IPS-18a (cell line): ENCODE results near the gene PRKN.
"Not testable (repeated sequence)": the region's sequence is repeated elsewhere in the genome, so short reads cannot be mapped to it uniquely, and the experiment has no call there.

Experiments
- H3K27ac ChIP-seq: one replicate; pipeline ENCODE4 v1.5.1; 2013; ENCODE audit warnings: low read length
- H3K27me3 ChIP-seq: one replicate; pipeline ENCODE4 v1.6.1; 2013; ENCODE audit warnings: mild to moderate bottlenecking, low read length; ENCODE audit not compliant: control insufficient read depth, insufficient read depth
- H3K36me3 ChIP-seq: one replicate; pipeline ENCODE4 v1.6.1; 2013; ENCODE audit warnings: low read depth, low read length; ENCODE audit not compliant: control insufficient read depth
- H3K4me1 ChIP-seq: one replicate; pipeline ENCODE4 v1.6.1; 2013; ENCODE audit warnings: low read depth, low read length; ENCODE audit not compliant: control insufficient read depth
- H3K4me3 ChIP-seq: one replicate; pipeline ENCODE4 v1.5.1; 2013; ENCODE audit warnings: low read length
- H3K9ac ChIP-seq: one replicate; pipeline ENCODE4 v1.6.1; 2013; ENCODE audit warnings: mild to moderate bottlenecking, low read length, moderate library complexity
- H3K9me3 ChIP-seq: one replicate; pipeline ENCODE4 v1.6.1; 2013; ENCODE audit warnings: low read depth, low read length; ENCODE audit not compliant: control insufficient read depth

The PRKN gene

DNA sequence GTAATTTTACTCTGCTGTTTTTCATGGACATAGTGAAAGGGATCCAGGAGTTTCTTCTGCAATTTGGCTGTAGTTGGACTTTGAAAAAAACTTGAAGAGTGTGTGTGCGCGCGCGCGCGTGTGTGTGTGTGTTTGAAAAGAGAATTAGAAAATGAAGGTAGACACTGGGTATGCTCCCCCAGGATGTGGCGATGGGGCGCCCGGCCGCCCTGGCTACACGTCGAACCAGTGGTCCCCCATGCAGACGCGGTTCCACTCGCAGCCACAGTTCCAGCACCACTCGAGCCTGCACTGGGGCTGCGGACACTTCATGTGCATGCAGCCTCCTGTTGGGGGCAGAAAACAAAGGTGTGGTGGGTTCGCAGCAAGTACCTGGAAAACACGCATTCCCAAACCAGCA is 1377.7 kb downstream of the PRKN start:
- no peak overlapping the region for H3K27ac ChIP-seq
- no peaks in the 10 kb centered on the region for H3K27me3 ChIP-seq
- peaks cover 4% of the 10 kb centered on the region for H3K4me1 ChIP-seq
- no peak overlapping the region for H3K4me3 ChIP-seq
- H3K9me3 ChIP-seq, result no peaks in the 10 kb centered on the region
- H3K9ac ChIP-seq, result no peak overlapping the region
- no peaks in the 10 kb centered on the region for H3K36me3 ChIP-seq

DNA sequence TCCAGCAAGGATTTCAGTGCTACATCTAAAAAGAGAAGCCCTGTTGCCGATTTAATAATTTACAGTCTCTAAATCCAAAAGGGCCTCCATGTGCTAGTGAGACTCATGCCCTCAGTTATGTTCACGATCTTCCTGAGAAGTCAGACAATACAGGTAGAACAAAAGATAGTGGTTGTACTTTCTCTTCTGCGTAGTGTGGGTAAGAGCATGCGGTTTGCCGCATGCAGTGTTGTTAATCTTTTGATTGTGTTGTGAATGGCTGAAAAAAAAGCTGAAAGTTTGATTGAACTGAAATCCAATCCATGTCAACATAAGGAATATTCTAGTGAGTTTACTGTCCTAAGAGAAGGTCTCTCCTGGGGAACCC is 1379.0 kb downstream of the PRKN start:
- Histone ChIP-seq H3K36me3 (no peaks in the 10 kb centered on the region), H3K27ac (no peak overlapping the region), H3K4me1 (peaks cover under 1% of the 10 kb centered on the region), H3K27me3 (no peaks in the 10 kb centered on the region), H3K4me3 (no peak overlapping the region), H3K9me3 (no peaks in the 10 kb centered on the region), H3K9ac (no peak overlapping the region)

DNA sequence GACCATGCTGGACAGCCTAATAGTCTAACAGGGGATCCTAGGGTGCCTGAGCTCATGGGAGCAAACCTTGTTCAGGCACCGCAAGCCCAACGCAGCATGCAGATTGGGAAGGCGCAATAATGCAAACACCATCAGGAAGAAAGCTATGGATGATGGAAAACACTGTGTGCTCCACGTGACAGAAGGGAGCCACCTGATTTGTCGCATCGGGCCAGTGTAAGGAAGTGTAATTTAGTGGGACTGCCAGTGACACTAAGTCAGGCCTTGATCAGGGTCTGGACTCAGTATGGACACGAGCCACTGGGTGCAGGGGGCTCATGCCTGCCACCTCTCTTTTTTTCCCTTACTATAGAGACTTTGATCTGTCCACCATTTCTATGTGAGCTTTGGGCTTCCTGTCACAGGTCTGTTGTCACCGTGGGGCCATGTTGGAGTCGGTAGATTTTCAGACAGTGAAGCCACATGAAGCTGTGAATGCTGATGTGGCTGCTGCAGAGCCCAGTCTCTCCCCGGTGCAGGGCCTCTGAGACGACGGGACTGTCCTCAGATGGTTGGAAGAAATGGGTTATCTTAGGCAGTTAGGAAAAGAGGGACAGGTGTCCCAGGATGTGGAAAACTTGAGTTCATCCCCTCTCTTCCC is 1379.5 kb downstream of the PRKN start:
- Histone ChIP-seq H3K27me3 (no peaks in the 10 kb centered on the region), H3K27ac (no peak overlapping the region), H3K9me3 (no peaks in the 10 kb centered on the region), H3K4me3 (no peak overlapping the region), H3K36me3 (no peaks in the 10 kb centered on the region), H3K4me1 (no peaks in the 10 kb centered on the region), H3K9ac (no peak overlapping the region)

DNA sequence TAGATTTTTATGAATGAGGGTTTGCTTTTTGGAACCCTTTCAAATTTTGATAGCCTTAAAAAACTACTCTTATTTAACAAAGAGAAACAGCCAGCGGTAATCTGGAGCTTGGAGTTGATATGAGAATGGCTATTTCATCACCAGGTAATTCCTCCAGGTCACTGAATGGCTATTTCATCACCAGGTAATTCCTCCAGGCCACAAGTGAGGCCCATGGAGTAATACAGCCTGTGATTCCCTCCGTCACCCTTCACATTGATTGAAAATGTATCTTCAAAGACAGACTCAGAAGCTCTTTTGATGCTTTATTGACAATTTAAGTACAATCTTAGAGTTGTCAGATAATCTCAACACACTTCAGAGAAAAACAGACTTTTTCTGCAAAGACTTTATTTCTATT is 1380.4 kb downstream of the PRKN start:
- Histone ChIP-seq H3K27me3 (no peaks in the 10 kb centered on the region), H3K27ac (no peak overlapping the region), H3K36me3 (no peaks in the 10 kb centered on the region), H3K4me3 (no peak overlapping the region), H3K9ac (no peak overlapping the region), H3K4me1 (no peaks in the 10 kb centered on the region), H3K9me3 (no peaks in the 10 kb centered on the region)

DNA sequence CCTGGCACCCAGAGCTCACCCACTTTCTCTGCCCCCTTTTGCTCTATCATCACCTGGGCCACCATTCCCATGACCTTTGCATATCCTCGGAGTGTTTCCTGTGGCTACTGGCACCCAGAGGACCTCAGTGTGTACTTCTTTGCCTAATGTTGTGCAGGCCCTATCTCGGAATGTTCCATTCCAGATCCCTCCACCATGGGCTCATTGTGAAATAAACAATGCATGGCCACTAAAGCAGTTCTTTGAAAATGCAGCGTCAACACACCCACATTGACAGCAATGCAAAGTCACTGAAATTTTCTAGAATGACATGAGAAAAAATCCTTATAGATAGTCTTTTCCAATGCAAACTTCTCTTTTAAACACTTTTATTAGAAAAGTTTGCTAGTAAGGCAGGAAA is 1380.8 kb downstream of the PRKN start:
- no peaks in the 10 kb centered on the region for H3K36me3 ChIP-seq
- no peak overlapping the region for H3K9ac ChIP-seq
- no peaks in the 10 kb centered on the region for H3K9me3 ChIP-seq
- H3K27ac ChIP-seq, result no peak overlapping the region
- H3K4me1 ChIP-seq, result no peaks in the 10 kb centered on the region
- no peak overlapping the region for H3K4me3 ChIP-seq
- H3K27me3 ChIP-seq, result no peaks in the 10 kb centered on the region

DNA sequence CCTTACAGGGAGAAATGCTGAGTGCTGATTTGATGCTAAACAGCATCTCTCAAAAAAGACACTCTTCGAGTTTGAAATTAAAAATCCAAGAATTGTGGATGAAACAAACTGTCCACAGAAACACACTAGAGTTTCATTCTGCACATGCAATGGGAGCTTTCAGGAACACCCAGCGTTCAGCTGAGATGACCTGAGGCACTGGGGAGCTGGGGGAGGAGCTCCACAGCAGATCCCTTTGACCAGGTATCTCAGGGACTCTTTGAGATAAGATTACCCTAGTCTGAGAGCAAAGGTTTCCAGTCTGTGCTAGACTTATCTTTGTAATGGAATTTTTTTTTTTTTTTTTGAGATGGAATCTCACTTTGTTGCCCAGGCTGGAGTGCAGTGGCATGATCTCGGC is 1382.9 kb downstream of the PRKN start:
- Histone ChIP-seq H3K27me3 (no peaks in the 10 kb centered on the region), H3K9ac (no peak overlapping the region), H3K36me3 (no peaks in the 10 kb centered on the region), H3K9me3 (no peaks in the 10 kb centered on the region), H3K27ac (no peak overlapping the region), H3K4me1 (no peaks in the 10 kb centered on the region), H3K4me3 (no peak overlapping the region)

DNA sequence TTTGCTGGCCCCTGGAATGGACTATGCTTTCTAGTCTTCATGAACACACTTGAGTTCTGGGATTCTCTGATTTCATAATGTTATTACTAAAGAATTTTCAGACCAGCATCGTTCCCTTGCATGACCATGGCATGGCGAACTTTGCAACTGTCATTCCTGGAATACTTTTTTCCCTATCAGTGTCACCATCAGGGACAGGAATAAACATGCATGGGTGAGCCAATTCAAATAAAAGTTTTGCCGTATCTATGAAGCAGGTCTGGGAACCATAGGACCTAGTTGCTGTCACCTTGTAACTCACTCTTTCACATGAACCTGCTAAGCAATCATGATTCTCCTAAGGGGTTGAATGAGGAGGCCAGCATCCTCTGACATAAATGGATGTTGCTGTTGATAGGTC is 1385.5 kb downstream of the PRKN start:
- H3K36me3 ChIP-seq, result no peaks in the 10 kb centered on the region
- no peaks in the 10 kb centered on the region for H3K4me1 ChIP-seq
- H3K27me3 ChIP-seq, result no peaks in the 10 kb centered on the region
- H3K27ac ChIP-seq, result no peak overlapping the region
- H3K9ac ChIP-seq, result no peak overlapping the region
- H3K4me3 ChIP-seq, result no peak overlapping the region
- no peaks in the 10 kb centered on the region for H3K9me3 ChIP-seq

DNA sequence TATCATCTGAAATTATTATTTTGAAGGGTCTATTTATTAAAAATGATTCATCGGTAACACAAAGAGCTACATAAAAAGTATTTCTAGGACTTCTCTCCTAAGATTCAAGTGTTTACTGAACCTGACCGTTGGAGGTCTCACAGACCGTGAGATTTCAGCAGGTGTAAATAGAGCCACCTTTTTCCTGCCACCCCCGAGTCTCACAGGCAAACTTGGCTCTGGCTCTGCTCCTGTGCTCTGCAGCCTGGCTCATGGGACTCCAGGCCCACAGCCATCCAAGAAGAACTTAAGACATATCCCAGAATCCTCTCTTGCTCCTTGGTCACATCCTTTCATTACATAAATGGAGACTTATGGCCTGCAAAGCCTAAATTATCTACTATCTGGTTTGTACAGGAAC is 1385.9 kb downstream of the PRKN start:
- no peak overlapping the region for H3K9ac ChIP-seq
- H3K4me1 ChIP-seq, result no peaks in the 10 kb centered on the region
- no peak overlapping the region for H3K27ac ChIP-seq
- H3K9me3 ChIP-seq, result peaks cover 2% of the 10 kb centered on the region
- no peaks in the 10 kb centered on the region for H3K27me3 ChIP-seq
- H3K4me3 ChIP-seq, result no peak overlapping the region
- no peaks in the 10 kb centered on the region for H3K36me3 ChIP-seq

DNA sequence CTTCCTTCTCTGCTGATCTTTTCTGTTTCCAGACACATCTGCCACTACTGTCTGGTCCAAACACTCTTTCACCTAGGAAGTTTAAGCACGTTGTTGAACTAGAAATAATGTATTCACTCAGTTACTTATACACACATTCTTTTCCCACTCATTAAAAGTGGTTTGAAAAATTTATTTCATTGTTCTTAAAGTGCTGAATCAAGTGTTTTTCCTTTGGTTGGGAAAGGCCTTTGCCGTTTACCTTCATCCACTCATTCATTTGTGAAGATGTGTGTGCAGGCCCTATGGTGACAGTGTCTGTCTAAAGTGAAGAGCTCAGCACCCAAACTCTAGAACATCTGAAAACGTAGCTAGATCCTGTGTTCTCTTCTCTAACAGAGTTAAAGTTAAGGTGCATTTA is 1389.6 kb downstream of the PRKN start:
- H3K27ac ChIP-seq, result no peak overlapping the region
- H3K9me3 ChIP-seq, result peaks cover 3% of the 10 kb centered on the region
- no peaks in the 10 kb centered on the region for H3K36me3 ChIP-seq
- no peak overlapping the region for H3K4me3 ChIP-seq
- no peak overlapping the region for H3K9ac ChIP-seq
- H3K4me1 ChIP-seq, result no peaks in the 10 kb centered on the region
- H3K27me3 ChIP-seq, result no peaks in the 10 kb centered on the region

DNA sequence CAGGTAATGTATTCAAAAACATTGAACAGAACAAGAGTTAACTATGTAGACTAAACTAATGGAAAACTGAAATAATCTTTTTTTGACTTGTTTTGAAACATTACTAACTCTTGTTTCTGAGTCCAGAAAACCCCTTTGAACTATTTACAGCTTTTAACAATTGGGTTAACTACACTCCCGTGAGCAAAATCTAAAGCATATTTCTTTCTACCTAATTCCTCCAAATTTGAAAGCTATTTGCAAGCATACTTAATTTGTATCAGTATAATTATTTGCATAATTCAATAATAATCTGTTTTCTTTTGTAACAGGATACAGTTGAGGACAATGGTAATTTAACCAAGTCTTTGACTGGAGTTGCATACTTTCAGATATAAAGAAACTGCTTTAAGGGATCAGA is 1391.1 kb downstream of the PRKN start:
- Histone ChIP-seq H3K9me3 (peaks cover 3% of the 10 kb centered on the region), H3K9ac (no peak overlapping the region), H3K27me3 (no peaks in the 10 kb centered on the region), H3K4me3 (no peak overlapping the region), H3K4me1 (no peaks in the 10 kb centered on the region), H3K36me3 (no peaks in the 10 kb centered on the region), H3K27ac (no peak overlapping the region)

DNA sequence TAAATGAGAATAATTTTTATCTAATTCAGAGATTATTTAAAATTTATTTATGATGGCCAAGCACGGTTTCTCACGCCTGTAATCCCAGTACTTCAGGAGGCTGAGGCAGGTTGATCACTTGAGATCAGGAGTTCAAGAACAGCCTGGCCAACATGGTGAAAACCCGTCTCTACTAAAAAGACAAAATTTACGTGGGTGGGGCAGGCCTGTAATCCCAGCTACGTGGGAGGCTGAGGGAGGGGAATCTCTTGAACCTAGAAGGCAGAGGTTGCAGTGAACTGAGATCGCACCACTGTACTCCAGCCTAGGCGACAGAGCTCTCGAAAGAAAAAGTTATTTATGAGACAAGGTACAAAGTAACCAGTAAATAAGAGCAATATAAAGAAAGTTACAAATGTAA is 1394.2 kb downstream of the PRKN start:
- H3K27me3 ChIP-seq, result no peaks in the 10 kb centered on the region

DNA sequence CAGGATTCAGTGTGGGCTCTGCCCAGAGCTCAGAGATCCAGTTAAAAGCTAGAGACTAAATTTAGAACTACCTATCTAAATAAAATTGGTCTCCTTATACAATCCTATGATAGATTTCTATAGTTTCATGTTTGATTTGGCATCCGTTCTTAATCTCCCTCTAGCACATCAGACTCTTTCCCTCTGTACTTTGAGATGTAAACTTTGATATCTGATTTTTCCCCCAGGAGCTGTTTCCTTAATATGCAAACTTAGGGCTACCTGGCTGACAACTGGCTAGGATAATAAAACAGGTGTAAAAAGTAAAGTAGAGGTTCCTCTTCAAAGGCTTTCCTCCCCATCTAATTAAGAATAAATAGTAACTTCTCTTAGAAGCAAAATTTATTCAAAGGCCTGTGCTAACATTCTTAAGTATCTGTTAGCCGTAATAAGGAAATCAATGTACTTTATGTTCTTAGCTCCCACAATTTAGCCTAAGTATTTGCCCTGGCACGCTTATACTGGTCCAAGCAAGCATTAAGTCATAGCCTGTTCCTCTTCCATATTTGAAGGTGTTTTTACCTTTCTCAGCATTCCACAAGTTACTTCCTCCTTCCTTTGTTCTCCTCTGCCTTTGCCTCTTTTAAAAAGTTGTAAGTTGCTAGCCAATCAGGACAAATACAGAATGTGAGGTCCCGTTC is 1396.0 kb downstream of the PRKN start:
- not testable (repeated sequence) for H3K27me3 ChIP-seq, H3K27ac ChIP-seq, H3K4me3 ChIP-seq, H3K36me3 ChIP-seq, H3K9ac ChIP-seq, H3K4me1 ChIP-seq
- peaks cover 15% of the 10 kb centered on the region for H3K9me3 ChIP-seq

More for the DNA sequence above, 1394.2 kb downstream of the PRKN start:
- H3K9me3 ChIP-seq, result peaks cover 3% of the 10 kb centered on the region
- H3K4me1 ChIP-seq, result peaks cover 6% of the 10 kb centered on the region
- H3K9ac ChIP-seq, result no peak overlapping the region
- H3K4me3 ChIP-seq, result no peak overlapping the region
- no peaks in the 10 kb centered on the region for H3K36me3 ChIP-seq
- H3K27ac ChIP-seq, result no peak overlapping the region
